DOHH2 (cell line): ENCODE measurements around the gene COX7A2L.
A peak's percentile ranks its signal among the peaks of the same experiment; 100 is the strongest.

Experiments used
- H3F3A ChIP-seq: fragments of 200-600 bp; sonication (generic), shearing (Covaris generic); 2 replicates; pipeline ENCODE4 v1.6.0; 2016; ENCODE audit warnings: antibody characterized with exemption, mild to moderate bottlenecking; ENCODE audit not compliant: control insufficient read depth, insufficient read depth
- H3K27ac ChIP-seq: fragments of 200-600 bp; sonication (generic); 2 replicates; pipeline ENCODE4 v1.5.1; 2014; ENCODE audit warnings: low read depth, mild to moderate bottlenecking, low read length, moderate library complexity
- H3K27me3 ChIP-seq: fragments of 200-600 bp; sonication (generic); 2 replicates; pipeline ENCODE4 v1.6.1; 2014; ENCODE audit warnings: mild to moderate bottlenecking, low read length, mixed read lengths; ENCODE audit not compliant: control insufficient read depth
- H3K36me3 ChIP-seq: fragments of 200-600 bp; sonication (generic); 2 replicates; pipeline ENCODE4 v1.6.1; 2014; ENCODE audit warnings: mild to moderate bottlenecking, low read length, moderate library complexity, mixed read lengths; ENCODE audit not compliant: control insufficient read depth
- H3K4me1 ChIP-seq: fragments of 200-600 bp; sonication (generic); 2 replicates; pipeline ENCODE4 v1.6.1; 2014; ENCODE audit warnings: mild to moderate bottlenecking, low read length, mixed read lengths; ENCODE audit not compliant: control insufficient read depth
- H3K4me2 ChIP-seq: fragments of 200-600 bp; sonication (generic); 2 replicates; pipeline ENCODE4 v1.6.0; 2014; ENCODE audit warnings: mild to moderate bottlenecking, low read length, moderate library complexity
- H3K4me3 ChIP-seq: fragments of 200-600 bp; sonication (generic); 2 replicates; pipeline ENCODE4 v1.5.1; 2014; ENCODE audit warnings: mild to moderate bottlenecking, low read length, mixed read lengths
- H3K79me2 ChIP-seq: fragments of 200-600 bp; sonication (generic); 2 replicates; pipeline ENCODE4 v1.6.1; 2014; ENCODE audit warnings: mild to moderate bottlenecking, low read length, mixed read lengths; ENCODE audit not compliant: control insufficient read depth
- H3K9me2 ChIP-seq: fragments of 200-600 bp; sonication (generic); replicated peaks from 2 replicates; pipeline ENCODE4 v1.6.1; 2014; ENCODE audit warnings: mild to moderate bottlenecking, low read length, mixed read lengths; ENCODE audit not compliant: control insufficient read depth
- H3K9me3 ChIP-seq: fragments of 200-600 bp; sonication (generic); 2 replicates; pipeline ENCODE4 v1.6.1; 2014; ENCODE audit warnings: antibody characterized with exemption, low read length, mixed read lengths; ENCODE audit not compliant: control insufficient read depth, insufficient read depth
- H4K20me1 ChIP-seq: fragments of 200-600 bp; sonication (generic); 2 replicates; pipeline ENCODE4 v1.6.0; 2014; ENCODE audit warnings: low read depth, mild to moderate bottlenecking, antibody characterized with exemption, low read length, moderate library complexity; ENCODE audit not compliant: control insufficient read depth, insufficient read depth
- EZH2phosphoT487 ChIP-seq: fragments of 200-600 bp; sonication (generic); IDR thresholded peaks from 2 replicates; pipeline ENCODE4 v1.6.1; 2017; ENCODE audit warnings: borderline replicate concordance, mild to moderate bottlenecking, antibody characterized with exemption, low read length, moderate library complexity, mixed read lengths
- TF ChIP-seq, protein P1 (sequence below): fragments of 200-600 bp; sonication (generic); IDR thresholded peaks from one replicate; pipeline ENCODE4 v1.5.1; 2014; ENCODE audit warnings: antibody characterized with exemption, mild to moderate bottlenecking, low read depth, low read length; ENCODE audit not compliant: poor library complexity, severe bottlenecking

Gene COX7A2L

DNA sequence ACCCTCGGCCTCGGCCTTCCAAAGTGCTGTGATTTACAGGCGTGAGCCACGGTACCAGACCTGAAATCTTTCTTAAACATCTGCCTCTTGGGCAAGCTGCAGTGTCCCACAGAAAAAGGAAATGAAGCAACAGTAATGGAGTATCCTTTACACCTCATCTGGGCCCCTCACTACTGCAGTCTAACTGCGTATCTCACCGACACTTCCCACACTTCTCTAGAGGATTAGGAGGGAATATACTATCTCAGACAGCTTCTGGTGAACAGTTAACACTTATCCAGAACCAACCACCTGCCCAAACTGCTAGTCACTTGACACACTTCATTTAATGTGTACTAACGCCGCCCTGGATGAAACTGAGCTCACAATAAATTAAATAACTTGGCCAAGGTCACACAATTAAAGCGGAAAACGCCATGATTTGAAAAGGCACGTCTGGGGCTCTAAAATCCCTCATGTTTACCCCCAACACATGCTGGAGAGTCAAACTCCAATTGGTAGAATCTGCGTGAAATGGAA, 993 bp downstream of the COX7A2L start:
- H3K79me2 ChIP-seq: peaks cover 59% of the 10 kb centered on the region
- no peaks in the 10 kb centered on the region; the same call in 1 of the 2 replicates for H3F3A ChIP-seq
- peaks cover 6% of the 10 kb centered on the region; the same call in 1 of the 2 replicates for H3K36me3 ChIP-seq
- peaks cover 7% of the 10 kb centered on the region for H4K20me1 ChIP-seq
- peak overlapping the region; percentile 89 for H3K4me3 ChIP-seq
- H3K4me2 ChIP-seq: peak overlapping the region; percentile 95
- no peaks in the 10 kb centered on the region for H3K9me3 ChIP-seq
- H3K27ac ChIP-seq: peak overlapping the region; percentile 11; the same call in 1 of the 2 replicates
- no peak for TF ChIP-seq EZH2phosphoT487
- no peaks in the 10 kb centered on the region; the same call in 1 of the 2 replicates for H3K27me3 ChIP-seq
- H3K9me2 ChIP-seq: no peaks in the 10 kb centered on the region
- H3K4me1 ChIP-seq: peaks cover 20% of the 10 kb centered on the region

DNA sequence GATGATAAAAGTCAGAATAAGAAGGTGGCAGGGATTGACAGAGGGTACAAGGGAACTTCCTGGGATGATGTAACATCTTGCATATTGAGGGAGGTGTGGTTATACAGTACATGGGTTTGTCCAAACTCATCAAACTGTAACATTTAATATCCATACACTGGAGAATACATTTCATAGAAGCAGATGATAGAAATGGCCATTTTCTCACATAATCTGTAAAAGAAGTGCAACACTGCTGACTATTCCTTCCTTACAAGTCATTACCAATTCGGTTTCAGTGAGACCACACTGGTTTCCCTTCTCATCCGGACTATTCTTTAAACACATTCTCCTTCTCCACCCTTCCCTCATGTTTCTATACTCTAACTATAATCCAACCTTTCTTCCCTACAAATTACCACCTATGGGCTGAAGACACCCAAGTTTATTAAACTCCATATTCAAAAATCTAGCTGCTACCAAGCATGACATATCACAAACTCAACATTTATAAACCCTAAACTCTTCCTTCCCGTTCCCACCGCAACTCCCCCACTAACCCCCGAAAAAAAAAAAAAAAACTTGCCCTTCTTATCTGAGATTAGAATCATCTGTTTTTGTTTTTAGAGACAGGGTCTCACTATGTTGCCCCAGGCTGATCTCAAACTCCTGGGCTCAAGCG, 1.6 kb downstream of the COX7A2L start:
- H3K4me1 ChIP-seq: peaks cover 20% of the 10 kb centered on the region
- H3K4me2 ChIP-seq: peak overlapping the region; percentile 95
- H3K79me2 ChIP-seq: peaks cover 65% of the 10 kb centered on the region
- peaks cover 6% of the 10 kb centered on the region; the same call in 1 of the 2 replicates for H3K36me3 ChIP-seq
- no peaks in the 10 kb centered on the region; the same call in 1 of the 2 replicates for H3K27me3 ChIP-seq
- no peaks in the 10 kb centered on the region; the same call in 1 of the 2 replicates for H3F3A ChIP-seq
- peak overlapping the region; percentile 11; the same call in 1 of the 2 replicates for H3K27ac ChIP-seq
- TF ChIP-seq EZH2phosphoT487: no peak
- TF ChIP-seq, protein P1, sequence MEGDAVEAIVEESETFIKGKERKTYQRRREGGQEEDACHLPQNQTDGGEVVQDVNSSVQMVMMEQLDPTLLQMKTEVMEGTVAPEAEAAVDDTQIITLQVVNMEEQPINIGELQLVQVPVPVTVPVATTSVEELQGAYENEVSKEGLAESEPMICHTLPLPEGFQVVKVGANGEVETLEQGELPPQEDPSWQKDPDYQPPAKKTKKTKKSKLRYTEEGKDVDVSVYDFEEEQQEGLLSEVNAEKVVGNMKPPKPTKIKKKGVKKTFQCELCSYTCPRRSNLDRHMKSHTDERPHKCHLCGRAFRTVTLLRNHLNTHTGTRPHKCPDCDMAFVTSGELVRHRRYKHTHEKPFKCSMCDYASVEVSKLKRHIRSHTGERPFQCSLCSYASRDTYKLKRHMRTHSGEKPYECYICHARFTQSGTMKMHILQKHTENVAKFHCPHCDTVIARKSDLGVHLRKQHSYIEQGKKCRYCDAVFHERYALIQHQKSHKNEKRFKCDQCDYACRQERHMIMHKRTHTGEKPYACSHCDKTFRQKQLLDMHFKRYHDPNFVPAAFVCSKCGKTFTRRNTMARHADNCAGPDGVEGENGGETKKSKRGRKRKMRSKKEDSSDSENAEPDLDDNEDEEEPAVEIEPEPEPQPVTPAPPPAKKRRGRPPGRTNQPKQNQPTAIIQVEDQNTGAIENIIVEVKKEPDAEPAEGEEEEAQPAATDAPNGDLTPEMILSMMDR: no peak
- peaks cover 8% of the 10 kb centered on the region for H4K20me1 ChIP-seq
- H3K9me3 ChIP-seq: no peaks in the 10 kb centered on the region
- H3K9me2 ChIP-seq: no peaks in the 10 kb centered on the region
- H3K4me3 ChIP-seq: peak overlapping the region; percentile 89

DNA sequence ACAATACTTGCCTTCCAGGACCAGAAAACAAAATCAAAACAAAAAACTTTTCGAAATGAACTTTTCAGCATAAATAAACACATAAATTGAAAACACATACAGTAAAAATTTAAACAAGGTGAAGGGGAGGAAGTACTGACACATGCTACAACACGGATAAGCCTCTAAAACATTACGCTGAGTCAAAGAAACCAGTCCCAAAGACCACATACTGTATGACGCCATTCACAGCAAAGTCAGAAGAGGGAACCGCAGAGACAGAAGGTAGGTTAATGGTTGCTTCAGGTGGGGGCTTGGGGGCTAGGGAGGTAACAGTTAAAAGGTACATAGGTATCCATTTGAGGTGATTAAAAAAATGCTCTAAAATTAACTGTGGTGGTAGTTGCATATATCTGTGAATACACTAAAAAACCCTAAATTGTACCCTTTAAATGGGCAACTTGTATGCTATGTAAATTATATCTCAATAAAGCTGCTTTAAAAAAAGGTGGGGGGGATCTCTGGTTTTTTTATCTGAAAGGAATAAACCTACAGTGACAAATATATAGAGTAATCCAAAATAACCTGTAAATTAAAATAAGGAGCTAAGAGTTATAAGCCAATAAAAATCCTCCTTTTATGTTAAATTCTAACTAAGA, 7.1 kb downstream of the COX7A2L start:
- no peaks in the 10 kb centered on the region for H3K9me3 ChIP-seq
- no peaks in the 10 kb centered on the region for H3K9me2 ChIP-seq
- H3K27me3 ChIP-seq: no peaks in the 10 kb centered on the region
- H3K79me2 ChIP-seq: peaks cover 71% of the 10 kb centered on the region
- no peak overlapping the region for H3K27ac ChIP-seq
- H4K20me1 ChIP-seq: peaks cover 8% of the 10 kb centered on the region; the same call in 1 of the 2 replicates
- H3K4me1 ChIP-seq: peaks cover under 1% of the 10 kb centered on the region
- peaks cover 26% of the 10 kb centered on the region for H3K36me3 ChIP-seq
- H3K4me3 ChIP-seq: no peak overlapping the region
- no peak for TF ChIP-seq EZH2phosphoT487
- TF ChIP-seq, protein P1: no peak
- H3F3A ChIP-seq: no peaks in the 10 kb centered on the region
- H3K4me2 ChIP-seq: no peak overlapping the region
